NCI-H2081 (cell line): Measurements from ENCODE around the gene MSMO1.
A peak's percentile ranks its signal among the peaks of the same experiment; 100 is the strongest.
"Not testable (repeated sequence)": the region's sequence is repeated elsewhere in the genome, so short reads cannot be mapped to it uniquely, and the experiment has no call there.

Experiments
- DNase-seq, 2 experiments: peaks; one replicate each; lab custom pipeline; 2025; lab: John Stamatoyannopoulos, UW

Gene MSMO1

GRCh38 chr4:165327211-165328100 lies at the start of gene MSMO1:
Gene MSMO1 (plus strand): TSS chr4:165327669. CDS start chr4:165333371, 5,702 bp downstream.
- peak; percentile 96 to 99 for DNase-seq

GRCh38 chr4:165279531-165279930 lies 47.9 kb upstream of the MSMO1 start:
- DNase-seq, result not testable (repeated sequence)

GRCh38 chr4:165284697-165285096 lies 42.8 kb upstream of the MSMO1 start:
- not testable (repeated sequence) for DNase-seq

- DNase-seq, result not testable (repeated sequence)
Observed at GRCh38 chr4:165286619-165287340, 40.7 kb upstream of the MSMO1 start.

- no peak for DNase-seq
Observed at GRCh38 chr4:165288226-165288625, 39.2 kb upstream of the MSMO1 start.

- DNase-seq, result no peak
Observed at GRCh38 chr4:165288639-165289422, 38.6 kb upstream of the MSMO1 start.

- DNase-seq, result no peak
Observed at GRCh38 chr4:165289423-165289785, 38.1 kb upstream of the MSMO1 start.

GRCh38 chr4:165293061-165293460 lies 34.4 kb upstream of the MSMO1 start:
- DNase-seq, result no peak

- no peak for DNase-seq
Observed at GRCh38 chr4:165293927-165294649, 33.4 kb upstream of the MSMO1 start.

- DNase-seq, result no peak
Observed at GRCh38 chr4:165294907-165295306, 32.6 kb upstream of the MSMO1 start.

- no peak for DNase-seq
Observed at GRCh38 chr4:165297626-165298025, 29.8 kb upstream of the MSMO1 start.

- peak in 1 of 2 experiments; percentile 2 for DNase-seq
Observed at GRCh38 chr4:165299399-165300060, 27.9 kb upstream of the MSMO1 start.

GRCh38 chr4:165301833-165302232 lies 25.6 kb upstream of the MSMO1 start:
- DNase-seq, result no peak

GRCh38 chr4:165302658-165303057 lies 24.8 kb upstream of the MSMO1 start:
- DNase-seq, result no peak

GRCh38 chr4:165308166-165308565 lies 19.3 kb upstream of the MSMO1 start:
- no peak for DNase-seq

- no peak for DNase-seq
Observed at GRCh38 chr4:165308606-165309005, 18.9 kb upstream of the MSMO1 start.

GRCh38 chr4:165309456-165309855 lies 18.0 kb upstream of the MSMO1 start:
- DNase-seq, result no peak

GRCh38 chr4:165312506-165312905 lies 15.0 kb upstream of the MSMO1 start:
- no peak for DNase-seq

GRCh38 chr4:165319030-165319429 lies 8.4 kb upstream of the MSMO1 start:
- peak in 1 of 2 experiments; percentile 26 for DNase-seq

GRCh38 chr4:165319509-165319908 lies 8.0 kb upstream of the MSMO1 start:
- no peak for DNase-seq
